Fibroblast of pulmonary artery (primary cell): Measurements from ENCODE around the gene FLVCR2.

ENCODE experiments used
- DNase-seq: peaks from one replicate; pipeline ENCODE4 v3.0.0-alpha.2; 2010; ENCODE audit warnings: low read depth
- H3K4me3 ChIP-seq: replicated peaks from 2 replicates; pipeline ENCODE4 v1.5.1; 2011; ENCODE audit warnings: low read depth, mild to moderate bottlenecking, control low read depth, low read length, moderate library complexity
- CTCF ChIP-seq: IDR thresholded peaks from 2 replicates; pipeline ENCODE4 v1.5.1; 2011; ENCODE audit warnings: mild to moderate bottlenecking, control low read depth, low read length, inconsistent platforms; ENCODE audit errors: missing control alignments

The FLVCR2 gene

GRCh38 chr14:75657331-75657730 lies 78.9 kb downstream of the FLVCR2 start:
- TF ChIP-seq CTCF: no peak

GRCh38 chr14:75658957-75659356 lies 80.5 kb downstream of the FLVCR2 start:
- TF ChIP-seq CTCF: no peak

More at GRCh38 chr14:75657331-75657730, 78.9 kb downstream of the FLVCR2 start:
- H3K4me3 ChIP-seq: no peak overlapping the region
- peak; percentile 71 for DNase-seq

GRCh38 chr14:75660238-75660629 lies 81.8 kb downstream of the FLVCR2 start:
- no peak for DNase-seq

More at GRCh38 chr14:75658957-75659356, 80.5 kb downstream of the FLVCR2 start:
- no peak for DNase-seq
- H3K4me3 ChIP-seq: no peak overlapping the region

GRCh38 chr14:75660630-75661498 lies 82.4 kb downstream of the FLVCR2 start, which contains the start of the genes ERG28 and TTLL5:
Gene ERG28, minus strand, starts transcription at chr14:75660876. Its CDS starts 3,374 bp downstream, at chr14:75657502.
Gene TTLL5, plus strand, starts transcription at chr14:75661246. Its CDS starts 1,904 bp downstream, at chr14:75663150.
- DNase-seq: peak; percentile 100

More at GRCh38 chr14:75660238-75660629, 81.8 kb downstream of the FLVCR2 start:
- H3K4me3 ChIP-seq: peak overlapping the region; percentile 92
- no peak for TF ChIP-seq CTCF

GRCh38 chr14:75661499-75661814 lies 83.0 kb downstream of the FLVCR2 start:
- peak overlapping the region; percentile 92 for H3K4me3 ChIP-seq
- no peak for TF ChIP-seq CTCF
- no peak for DNase-seq

More at GRCh38 chr14:75660630-75661498, 82.4 kb downstream of the FLVCR2 start, which contains the start of the genes ERG28 and TTLL5:
- peak within 1 kb of the TSS; percentile 92 for H3K4me3 ChIP-seq
- TF ChIP-seq CTCF: no peak

GRCh38 chr14:75662966-75663365 lies 84.5 kb downstream of the FLVCR2 start:
- no peak for TF ChIP-seq CTCF
- no peak overlapping the region for H3K4me3 ChIP-seq
- no peak for DNase-seq
